OCI-LY3 (cell line): Measurements from ENCODE around the gene FGD6.

Experiments
- EZH2phosphoT487 ChIP-seq: fragments of 200-600 bp; shearing (Covaris generic); IDR thresholded peaks from 2 replicates; pipeline ENCODE4 v1.6.1; 2018; ENCODE audit warnings: antibody characterized with exemption, mixed run types, low read depth
- TF ChIP-seq, protein P1 (sequence below): fragments of 200-600, 300-600 bp; sonication (generic); IDR thresholded peaks from 2 replicates; pipeline ENCODE4 v1.5.1; 2014; ENCODE audit warnings: antibody characterized with exemption, low read length, low read depth

- TF ChIP-seq, protein P1, sequence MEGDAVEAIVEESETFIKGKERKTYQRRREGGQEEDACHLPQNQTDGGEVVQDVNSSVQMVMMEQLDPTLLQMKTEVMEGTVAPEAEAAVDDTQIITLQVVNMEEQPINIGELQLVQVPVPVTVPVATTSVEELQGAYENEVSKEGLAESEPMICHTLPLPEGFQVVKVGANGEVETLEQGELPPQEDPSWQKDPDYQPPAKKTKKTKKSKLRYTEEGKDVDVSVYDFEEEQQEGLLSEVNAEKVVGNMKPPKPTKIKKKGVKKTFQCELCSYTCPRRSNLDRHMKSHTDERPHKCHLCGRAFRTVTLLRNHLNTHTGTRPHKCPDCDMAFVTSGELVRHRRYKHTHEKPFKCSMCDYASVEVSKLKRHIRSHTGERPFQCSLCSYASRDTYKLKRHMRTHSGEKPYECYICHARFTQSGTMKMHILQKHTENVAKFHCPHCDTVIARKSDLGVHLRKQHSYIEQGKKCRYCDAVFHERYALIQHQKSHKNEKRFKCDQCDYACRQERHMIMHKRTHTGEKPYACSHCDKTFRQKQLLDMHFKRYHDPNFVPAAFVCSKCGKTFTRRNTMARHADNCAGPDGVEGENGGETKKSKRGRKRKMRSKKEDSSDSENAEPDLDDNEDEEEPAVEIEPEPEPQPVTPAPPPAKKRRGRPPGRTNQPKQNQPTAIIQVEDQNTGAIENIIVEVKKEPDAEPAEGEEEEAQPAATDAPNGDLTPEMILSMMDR: no peak
- TF ChIP-seq EZH2phosphoT487: no peak
Observed at GRCh38 chr12:95230313-95230712, 13.0 kb upstream of the FGD6 start.
